Daoy (cell line): ENCODE data around the gene IMMP2L. TPM values are rescaled to one million over a fixed set of nuclear protein-coding genes. Genes with fewer than 3 reads are reported as not detected.
"Not testable (repeated sequence)": the region's sequence is repeated elsewhere in the genome, so short reads cannot be mapped to it uniquely, and the experiment has no call there.

Experiments used
- DNase-seq: peaks from one replicate; pipeline ENCODE4 v3.0.0-alpha.2; 2015; ENCODE audit warnings: low read depth
- total RNA-seq: library from RNA; depleted of rRNA; stranded (reverse); fragments of >200 nt; shearing (Covaris generic); gene quantifications from 2 replicates; pipeline ENCODE4 v1.2.3, GENCODE V29; 2014

IMMP2L gene
- total RNA-seq, 1 experiment from 2014 or later: 17.7 TPM

- DNase-seq: no peak
Observed at GRCh38 chr7:111460695-111461094, 101.6 kb downstream of the IMMP2L start.

- no peak for DNase-seq
Observed at GRCh38 chr7:111459757-111460280, 102.5 kb downstream of the IMMP2L start.

- DNase-seq: no peak
Observed at GRCh38 chr7:111459065-111459756, 103.1 kb downstream of the IMMP2L start.

- DNase-seq: not testable (repeated sequence)
Observed at GRCh38 chr7:111450705-111451104, 111.6 kb downstream of the IMMP2L start.

GRCh38 chr7:111447502-111447901, 114.8 kb downstream of the IMMP2L start:
- not testable (repeated sequence) for DNase-seq

- no peak for DNase-seq
Observed at GRCh38 chr7:111439977-111440376, 122.3 kb downstream of the IMMP2L start.

GRCh38 chr7:111438369-111439289, 123.7 kb downstream of the IMMP2L start:
- DNase-seq: peak; percentile 48

- no peak for DNase-seq
Observed at GRCh38 chr7:111437736-111438135, 124.6 kb downstream of the IMMP2L start.

- no peak for DNase-seq
Observed at GRCh38 chr7:111436608-111437007, 125.7 kb downstream of the IMMP2L start.

GRCh38 chr7:111433426-111433825, 128.9 kb downstream of the IMMP2L start:
- DNase-seq: no peak

- DNase-seq: no peak
Observed at GRCh38 chr7:111429781-111430180, 132.5 kb downstream of the IMMP2L start.

- DNase-seq: peak; percentile 44
Observed at GRCh38 chr7:111424768-111425167, 137.5 kb downstream of the IMMP2L start.

- DNase-seq: no peak
Observed at GRCh38 chr7:111414374-111414773, 147.9 kb downstream of the IMMP2L start.

GRCh38 chr7:111413739-111414138, 148.6 kb downstream of the IMMP2L start:
- DNase-seq: no peak

- no peak for DNase-seq
Observed at GRCh38 chr7:111410899-111411298, 151.4 kb downstream of the IMMP2L start.

GRCh38 chr7:111409714-111410422, 152.4 kb downstream of the IMMP2L start:
- DNase-seq: no peak

GRCh38 chr7:111408724-111409123, 153.6 kb downstream of the IMMP2L start:
- DNase-seq: no peak

GRCh38 chr7:111407258-111407657, 155.0 kb downstream of the IMMP2L start:
- DNase-seq: no peak

- DNase-seq: no peak
Observed at GRCh38 chr7:111405621-111406020, 156.7 kb downstream of the IMMP2L start.

- no peak for DNase-seq
Observed at GRCh38 chr7:111401516-111401915, 160.8 kb downstream of the IMMP2L start.

GRCh38 chr7:111400088-111400487, 162.2 kb downstream of the IMMP2L start:
- DNase-seq: no peak

GRCh38 chr7:111394891-111395290, 167.4 kb downstream of the IMMP2L start:
- DNase-seq: no peak
